HG02798 (cell line): Measurements from ENCODE around the gene GAPDHS.
A peak's percentile ranks its signal among the peaks of the same experiment; 100 is the strongest.

Source experiments
- ATAC-seq: cut with Tn5 transposase; IDR thresholded peaks from one replicate; pipeline ENCODE4 v1.9.1; 2021; ENCODE audit warnings: mild to moderate bottlenecking; ENCODE audit not compliant: unreplicated experiment, poor library complexity

GAPDHS gene

GRCh38 chr19:35509861-35510625 lies 23.2 kb upstream of the GAPDHS start:
- ATAC-seq, result peak; percentile 50

- ATAC-seq, result no peak
Measured at GRCh38 chr19:35510626-35510964, 22.7 kb upstream of the GAPDHS start.

- no peak for ATAC-seq
Measured at GRCh38 chr19:35511337-35511736, 21.9 kb upstream of the GAPDHS start.

GRCh38 chr19:35512831-35513627 lies 20.2 kb upstream of the GAPDHS start:
- ATAC-seq, result no peak

GRCh38 chr19:35513628-35514281 lies 19.5 kb upstream of the GAPDHS start, which contains the start of gene DMKN:
Gene DMKN (minus strand): TSS chr19:35513649. CDS start chr19:35513475, 174 bp downstream.
- no peak for ATAC-seq

- no peak for ATAC-seq
Measured at GRCh38 chr19:35514282-35514809, 18.9 kb upstream of the GAPDHS start.

GRCh38 chr19:35516310-35516709 lies 16.9 kb upstream of the GAPDHS start:
- ATAC-seq, result no peak

- ATAC-seq, result no peak
Measured at GRCh38 chr19:35517342-35517741, 15.9 kb upstream of the GAPDHS start.

- no peak for ATAC-seq
Measured at GRCh38 chr19:35518313-35518712, 14.9 kb upstream of the GAPDHS start.

GRCh38 chr19:35519291-35519690 lies 14.0 kb upstream of the GAPDHS start:
- ATAC-seq, result no peak

GRCh38 chr19:35521124-35521743 lies 12.0 kb upstream of the GAPDHS start:
- ATAC-seq, result no peak

- ATAC-seq, result no peak
Measured at GRCh38 chr19:35522745-35523327, 10.4 kb upstream of the GAPDHS start.

- ATAC-seq, result no peak
Measured at GRCh38 chr19:35524181-35524837, 8.9 kb upstream of the GAPDHS start.

- no peak for ATAC-seq
Measured at GRCh38 chr19:35525873-35526272, 7.4 kb upstream of the GAPDHS start.

GRCh38 chr19:35528218-35529038 lies 4.8 kb upstream of the GAPDHS start, which contains the start of gene SBSN:
Gene SBSN (minus strand): TSS chr19:35528311. CDS start chr19:35528281, 30 bp downstream.
- ATAC-seq, result no peak

GRCh38 chr19:35529241-35530218 lies 3.7 kb upstream of the GAPDHS start:
- no peak for ATAC-seq

- ATAC-seq, result no peak
Measured at GRCh38 chr19:35531291-35531690, 2.0 kb upstream of the GAPDHS start.
